Neural crest cell (in vitro differentiated cells): Measurements from ENCODE around the gene GBE1. TPM values are rescaled to one million over a fixed set of nuclear protein-coding genes. Genes with fewer than 3 reads are reported as not detected.
"Not testable (repeated sequence)": the region's sequence is repeated elsewhere in the genome, so short reads cannot be mapped to it uniquely, and the experiment has no call there.

Experiments used
- DNase-seq: peaks from one replicate; pipeline ENCODE4 v3.0.0; 2021; ENCODE audit warnings: low read depth, mixed read lengths, low spot score
- H3K27ac Mint-ChIP-seq: one replicate; pipeline ENCODE4 v1.8.0; 2021; ENCODE audit warnings: mild to moderate bottlenecking, mixed read lengths; ENCODE audit not compliant: unreplicated experiment
- H3K27me3 Mint-ChIP-seq: 2 replicates; pipeline ENCODE4 v1.8.0; 2021; ENCODE audit warnings: low read depth, mild to moderate bottlenecking, mixed read lengths
- H3K36me3 Mint-ChIP-seq: 2 replicates; pipeline ENCODE4 v1.8.0; 2021; ENCODE audit warnings: low read depth, mild to moderate bottlenecking, mixed read lengths
- H3K4me1 Mint-ChIP-seq: 2 replicates; pipeline ENCODE4 v1.8.0; 2021; ENCODE audit warnings: mixed read lengths
- H3K4me3 Mint-ChIP-seq: one replicate; pipeline ENCODE4 v1.8.0; 2021; ENCODE audit warnings: mild to moderate bottlenecking, mixed read lengths
- H3K9me3 Mint-ChIP-seq: 2 replicates; pipeline ENCODE4 v1.8.0; 2021; ENCODE audit warnings: mixed read lengths
- total RNA-seq: library from RNA; stranded (reverse); gene quantifications from 2 replicates; pipeline ENCODE4 v1.2.1, GENCODE V29; 2021
- TF ChIP-seq, protein P1 (sequence below): fragments of 200-600 bp; sonication (generic); conservative IDR thresholded peaks from 2 replicates; pipeline ENCODE4 v1.5.0; 2021; ENCODE audit warnings: antibody characterized with exemption, mild to moderate bottlenecking

The GBE1 gene
- total RNA-seq, 1 donor from 2014 or later, result 16.8 TPM

DNA sequence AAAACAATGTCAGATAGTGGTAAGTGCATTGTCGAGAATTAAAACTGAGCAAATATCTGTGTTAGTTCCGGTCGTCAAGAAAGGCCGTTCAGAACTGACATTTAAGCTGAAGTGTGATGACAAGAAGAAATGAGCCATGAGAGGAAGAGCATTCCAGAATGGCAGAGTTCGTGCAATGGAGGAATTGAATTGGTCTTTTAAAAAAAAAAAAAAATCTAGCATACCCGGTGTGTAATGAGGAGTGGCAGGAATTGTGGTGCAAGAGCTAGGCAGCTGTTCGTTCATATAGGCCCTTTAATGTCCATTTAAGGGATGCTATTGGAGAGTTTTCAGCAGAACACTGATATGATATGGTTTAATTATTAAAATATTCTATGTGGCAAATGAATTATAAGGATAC lies 2.6 kb upstream of the GBE1 start:
- Mint-ChIP-seq H3K4me3 (no peak overlapping the region), H3K27ac (no peak overlapping the region), H3K9me3 (peaks cover 6% of the 10 kb centered on the region), H3K27me3 (no peaks in the 10 kb centered on the region), H3K36me3 (peaks cover 1% of the 10 kb centered on the region), H3K4me1 (peaks cover 22% of the 10 kb centered on the region)
- TF ChIP-seq, protein P1, sequence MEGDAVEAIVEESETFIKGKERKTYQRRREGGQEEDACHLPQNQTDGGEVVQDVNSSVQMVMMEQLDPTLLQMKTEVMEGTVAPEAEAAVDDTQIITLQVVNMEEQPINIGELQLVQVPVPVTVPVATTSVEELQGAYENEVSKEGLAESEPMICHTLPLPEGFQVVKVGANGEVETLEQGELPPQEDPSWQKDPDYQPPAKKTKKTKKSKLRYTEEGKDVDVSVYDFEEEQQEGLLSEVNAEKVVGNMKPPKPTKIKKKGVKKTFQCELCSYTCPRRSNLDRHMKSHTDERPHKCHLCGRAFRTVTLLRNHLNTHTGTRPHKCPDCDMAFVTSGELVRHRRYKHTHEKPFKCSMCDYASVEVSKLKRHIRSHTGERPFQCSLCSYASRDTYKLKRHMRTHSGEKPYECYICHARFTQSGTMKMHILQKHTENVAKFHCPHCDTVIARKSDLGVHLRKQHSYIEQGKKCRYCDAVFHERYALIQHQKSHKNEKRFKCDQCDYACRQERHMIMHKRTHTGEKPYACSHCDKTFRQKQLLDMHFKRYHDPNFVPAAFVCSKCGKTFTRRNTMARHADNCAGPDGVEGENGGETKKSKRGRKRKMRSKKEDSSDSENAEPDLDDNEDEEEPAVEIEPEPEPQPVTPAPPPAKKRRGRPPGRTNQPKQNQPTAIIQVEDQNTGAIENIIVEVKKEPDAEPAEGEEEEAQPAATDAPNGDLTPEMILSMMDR, result no peak
- no peak for DNase-seq

DNA sequence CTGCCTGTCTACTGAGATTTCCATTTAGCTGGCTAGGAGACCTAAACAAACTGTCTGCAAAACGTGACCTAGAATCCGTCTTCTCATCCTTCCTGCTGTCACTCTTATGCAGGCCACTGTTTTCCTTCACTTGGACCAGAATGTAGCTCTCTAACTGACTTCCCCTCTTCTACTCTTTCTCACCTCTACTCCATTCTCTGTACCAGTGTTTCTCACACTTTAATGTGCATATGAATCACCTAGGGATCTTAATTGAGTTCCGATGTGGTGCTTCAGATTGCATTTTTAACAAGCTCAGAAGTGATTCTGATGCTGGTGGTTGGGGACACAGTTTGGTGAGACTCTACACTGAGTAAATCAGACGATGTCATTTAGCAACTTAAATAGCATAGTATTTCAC lies 1.6 kb upstream of the GBE1 start:
- Mint-ChIP-seq H3K4me1 (peaks cover 22% of the 10 kb centered on the region), H3K36me3 (peaks cover 3% of the 10 kb centered on the region), H3K4me3 (peak overlapping the region; percentile 76), H3K27ac (no peak overlapping the region), H3K9me3 (peaks cover 2% of the 10 kb centered on the region), H3K27me3 (no peaks in the 10 kb centered on the region)
- TF ChIP-seq, protein P1, result no peak
- DNase-seq, result no peak

DNA sequence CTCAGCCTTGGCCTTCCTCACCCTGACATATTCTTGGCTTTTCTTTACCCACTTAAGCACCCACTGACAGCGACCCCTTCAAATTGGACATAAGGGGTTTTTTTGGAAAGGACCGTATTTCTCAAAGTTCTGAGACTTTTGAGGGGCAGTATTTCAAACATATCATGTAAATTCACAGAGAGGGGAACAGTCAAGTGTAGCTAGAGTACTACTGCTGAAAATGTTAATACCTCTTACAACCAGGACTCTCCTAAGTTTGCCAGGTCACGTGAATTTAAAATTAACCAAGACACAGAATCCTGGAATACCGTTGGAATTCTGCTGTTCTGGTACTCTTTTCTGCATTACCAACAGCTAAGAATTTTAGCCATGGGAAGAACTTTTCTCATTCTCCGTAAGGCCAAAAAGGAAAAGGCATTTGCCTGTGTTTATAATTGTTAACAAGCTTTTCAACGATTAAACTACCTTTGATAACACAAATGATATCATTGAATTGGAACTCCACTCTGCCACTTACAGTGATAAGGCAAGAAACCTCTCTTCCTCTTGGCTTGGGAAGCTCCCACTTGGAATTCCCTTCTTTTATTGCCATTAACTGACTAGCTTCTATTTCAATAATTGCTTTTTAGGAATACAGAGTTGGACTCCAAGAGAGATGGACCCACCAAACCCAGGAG lies 597 bp upstream of the GBE1 start:
- TF ChIP-seq, protein P1, result no peak
- H3K9me3 Mint-ChIP-seq, result no peaks in the 10 kb centered on the region
- H3K27me3 Mint-ChIP-seq, result no peaks in the 10 kb centered on the region
- peaks cover 22% of the 10 kb centered on the region for H3K4me1 Mint-ChIP-seq
- H3K27ac Mint-ChIP-seq, result peak overlapping the region; percentile 88
- H3K4me3 Mint-ChIP-seq, result peak overlapping the region; percentile 88
- H3K36me3 Mint-ChIP-seq, result peaks cover 6% of the 10 kb centered on the region
- DNase-seq, result no peak

DNA sequence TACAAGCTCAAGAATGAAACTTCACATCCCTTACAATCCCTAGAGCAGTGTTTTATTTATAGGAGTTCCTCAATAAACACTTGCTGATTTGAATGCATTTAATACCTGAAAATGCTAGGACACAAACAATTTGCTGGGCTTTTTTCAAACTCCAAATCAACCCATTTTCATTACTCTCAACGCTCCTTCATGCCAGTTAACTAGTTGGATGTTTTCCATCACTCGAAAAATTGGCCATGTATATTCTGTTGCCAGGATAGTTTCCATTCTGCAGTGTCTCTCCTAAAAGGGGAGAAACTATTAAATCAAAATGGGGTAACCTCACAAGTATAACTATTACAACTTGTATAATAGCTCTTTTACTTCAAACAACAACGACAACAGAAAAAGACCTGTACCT lies 1.2 kb downstream of the GBE1 start:
- TF ChIP-seq, protein P1, result no peak
- H3K9me3 Mint-ChIP-seq, result no peaks in the 10 kb centered on the region
- no peak for DNase-seq
- no peaks in the 10 kb centered on the region for H3K27me3 Mint-ChIP-seq
- peaks cover 6% of the 10 kb centered on the region for H3K36me3 Mint-ChIP-seq
- peaks cover 22% of the 10 kb centered on the region for H3K4me1 Mint-ChIP-seq
- H3K27ac Mint-ChIP-seq, result no peak overlapping the region
- H3K4me3 Mint-ChIP-seq, result peak overlapping the region; percentile 96

DNA sequence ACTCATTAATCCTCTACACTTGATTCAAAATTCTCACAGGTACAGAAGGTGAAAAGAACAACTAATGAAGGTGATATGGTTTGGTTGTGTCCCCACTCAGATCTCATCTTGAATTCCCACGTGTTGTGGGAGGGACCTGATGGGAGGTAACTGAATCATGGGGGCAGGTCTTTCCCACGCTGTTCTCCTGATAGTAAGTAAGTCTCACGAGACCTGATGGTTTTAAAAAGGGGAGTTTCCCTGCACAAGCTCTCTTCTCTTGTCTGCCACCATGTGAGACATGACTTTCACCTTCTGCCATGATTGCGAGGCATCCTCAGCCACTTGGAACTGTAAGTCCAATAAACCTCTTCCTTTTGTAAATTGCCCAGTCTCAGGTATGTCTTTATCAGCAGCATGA lies 2.7 kb downstream of the GBE1 start:
- Mint-ChIP-seq H3K4me3 (peak overlapping the region; percentile 47), H3K36me3 (peaks cover 18% of the 10 kb centered on the region), H3K4me1 (peaks cover 22% of the 10 kb centered on the region)
- DNase-seq, H3K9me3 Mint-ChIP-seq, H3K27me3 Mint-ChIP-seq, H3K27ac Mint-ChIP-seq: not testable (repeated sequence)

DNA sequence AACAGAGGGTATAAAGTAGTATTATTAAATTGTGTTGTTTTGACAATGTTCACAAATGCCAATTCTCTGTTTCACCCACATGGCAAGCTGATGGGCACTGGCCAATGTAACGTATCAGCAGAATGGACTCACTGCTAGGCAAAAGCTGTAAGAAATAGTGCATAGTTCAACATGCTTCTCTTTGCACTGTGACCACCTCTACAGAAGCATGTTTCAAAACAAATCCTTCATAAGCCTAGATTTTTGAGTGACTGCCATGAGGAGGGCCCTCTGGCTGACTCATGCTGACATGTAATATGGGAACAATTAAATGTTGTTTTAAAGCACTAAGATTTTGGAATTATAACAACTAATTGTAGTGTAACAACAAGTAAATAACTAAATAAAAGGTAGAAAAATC lies 3.2 kb downstream of the GBE1 start:
- TF ChIP-seq, protein P1, result no peak
- H3K27ac Mint-ChIP-seq, result no peak overlapping the region
- DNase-seq, result no peak

More for the DNA sequence above, 3.2 kb downstream of the GBE1 start:
- Mint-ChIP-seq H3K36me3 (peaks cover 18% of the 10 kb centered on the region), H3K27me3 (no peaks in the 10 kb centered on the region), H3K4me3 (peak overlapping the region; percentile 47), H3K9me3 (peaks cover 8% of the 10 kb centered on the region), H3K4me1 (peaks cover 22% of the 10 kb centered on the region)
